Measurements from ENCODE around the gene LRMDA.

DNA sequence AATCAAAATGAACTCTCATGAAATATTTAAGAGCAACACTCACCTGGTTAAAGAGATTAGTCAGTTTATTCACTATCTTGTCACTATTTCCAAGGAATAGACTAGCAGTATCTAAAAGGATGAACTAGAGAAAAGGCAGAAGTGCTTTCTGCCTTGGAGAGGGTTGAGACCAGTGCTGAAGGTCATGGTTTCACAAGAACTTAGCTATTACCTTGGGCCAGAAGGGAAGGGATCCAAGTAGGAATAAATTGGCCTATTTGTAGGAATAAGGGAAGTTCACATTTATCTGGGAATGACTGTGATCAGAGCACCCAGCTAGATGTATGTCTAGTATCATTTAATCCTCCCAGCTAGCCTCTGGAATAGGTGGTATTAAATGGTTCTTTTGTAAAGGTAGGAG lies 347.2 kb downstream of the LRMDA start:
- TF ChIP-seq EP300 (IDR thresholded peaks at IDR 0.05) (no peak), POLR2A (IDR thresholded peaks at IDR 0.05) (no peak)
- TF ChIP-seq, protein P1, sequence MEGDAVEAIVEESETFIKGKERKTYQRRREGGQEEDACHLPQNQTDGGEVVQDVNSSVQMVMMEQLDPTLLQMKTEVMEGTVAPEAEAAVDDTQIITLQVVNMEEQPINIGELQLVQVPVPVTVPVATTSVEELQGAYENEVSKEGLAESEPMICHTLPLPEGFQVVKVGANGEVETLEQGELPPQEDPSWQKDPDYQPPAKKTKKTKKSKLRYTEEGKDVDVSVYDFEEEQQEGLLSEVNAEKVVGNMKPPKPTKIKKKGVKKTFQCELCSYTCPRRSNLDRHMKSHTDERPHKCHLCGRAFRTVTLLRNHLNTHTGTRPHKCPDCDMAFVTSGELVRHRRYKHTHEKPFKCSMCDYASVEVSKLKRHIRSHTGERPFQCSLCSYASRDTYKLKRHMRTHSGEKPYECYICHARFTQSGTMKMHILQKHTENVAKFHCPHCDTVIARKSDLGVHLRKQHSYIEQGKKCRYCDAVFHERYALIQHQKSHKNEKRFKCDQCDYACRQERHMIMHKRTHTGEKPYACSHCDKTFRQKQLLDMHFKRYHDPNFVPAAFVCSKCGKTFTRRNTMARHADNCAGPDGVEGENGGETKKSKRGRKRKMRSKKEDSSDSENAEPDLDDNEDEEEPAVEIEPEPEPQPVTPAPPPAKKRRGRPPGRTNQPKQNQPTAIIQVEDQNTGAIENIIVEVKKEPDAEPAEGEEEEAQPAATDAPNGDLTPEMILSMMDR (IDR thresholded peaks at IDR 0.05): no peak
